ENCODE measurements around the gene TMEM18. TPM values are rescaled to one million over a fixed set of nuclear protein-coding genes. Genes with fewer than 3 reads are reported as not detected.

The TMEM18 gene
- total RNA-seq, 1 experiment from 2014 or later = 33.5 TPM

GRCh38 chr2:670637-671036, 6.6 kb downstream of the TMEM18 start:
- BruUV-seq (replicated peaks) = no TSS peak
- no peak overlapping the region for H3K4me3 ChIP-seq (replicated peaks in 1 of 2; ENCODE audit: low read depth in 1 of 2, low read length in 2 of 2)
- ChIA-PET CTCF (no interaction called here), POLR2A (no interaction called here), RAD21 (ENCODE audit: low non-redundant PET in 1 of 2, low total read pairs in 2 of 2, uncharacterized antibody in 2 of 2, unreplicated experiment in 2 of 2) (no interaction called here)
- TF ChIP-seq TCF7L2 (IDR thresholded peaks at IDR 0.05; ENCODE audit: borderline replicate concordance, extremely low read depth, insufficient read depth, insufficient read length) (no peak), ZNF274 (IDR thresholded peaks at IDR 0.05; ENCODE audit: low read depth, low read length) (no peak), YY1 (IDR thresholded peaks at IDR 0.05; ENCODE audit: extremely low read depth, insufficient replicate concordance, low read depth, low read length) (no peak), EZH2phosphoT487 (IDR thresholded peaks at IDR 0.05; ENCODE audit: borderline replicate concordance) (no peak), CTCF (IDR thresholded peaks at IDR 0.05 in 2 of 3, conservative IDR thresholded peaks at IDR 0.05 in 1 of 3; ENCODE audit: borderline replicate concordance in 1 of 3, insufficient read depth in 1 of 3, low read depth in 2 of 3, low read length in 2 of 3) (no peak), ATF3 (IDR thresholded peaks at IDR 0.05) (no peak), ELF1 (IDR thresholded peaks at IDR 0.05; ENCODE audit: borderline replicate concordance, low read depth) (no peak), CEBPB (IDR thresholded peaks at IDR 0.05; ENCODE audit: low read depth) (no peak), MAX (IDR thresholded peaks at IDR 0.05) (no peak), ZFX (IDR thresholded peaks at IDR 0.05) (no peak), SRF (IDR thresholded peaks at IDR 0.05; ENCODE audit: low read depth) (no peak), RAD21 (IDR thresholded peaks at IDR 0.05; ENCODE audit: low read depth) (no peak)
- H2AFZ ChIP-seq (ENCODE audit: low read depth, low read length, poor library complexity, severe bottlenecking) = no peak overlapping the region
- no peak overlapping the region for H3K4me2 ChIP-seq (ENCODE audit: low read length)
- intact Hi-C loops (cut with micrococcal nuclease) = no loop called here
- ATAC-seq = no peak
- no peak overlapping the region for H3K27ac ChIP-seq (ENCODE audit: low read depth, low read length)
- no peaks in the 10 kb centered on the region for H3K27me3 ChIP-seq (ENCODE audit: insufficient read depth, low read length)
- no peaks in the 10 kb centered on the region for H4K20me1 ChIP-seq (ENCODE audit: insufficient read depth)
- H3K9me3 ChIP-seq (ENCODE audit: control insufficient read depth in 1 of 2, insufficient read depth in 1 of 2, low read depth in 1 of 2, low read length in 2 of 2) = peaks cover 4 to 6% of the 10 kb centered on the region in 2 experiments; a peak in 3 of 4 replicates
- no peak overlapping the region for H3K9ac ChIP-seq (ENCODE audit: low read length)
- H3K36me3 ChIP-seq (ENCODE audit: control insufficient read depth in 1 of 2, insufficient read depth in 2 of 2, low read length in 2 of 2) = peaks cover 19 to 53% of the 10 kb centered on the region in 2 experiments
- peaks cover 1 to 3% of the 10 kb centered on the region in 2 experiments; a peak in 3 of 4 replicates for H3K4me1 ChIP-seq (ENCODE audit: control insufficient read depth in 1 of 2, insufficient read depth in 2 of 2, low read length in 2 of 2)
- no peaks in the 10 kb centered on the region for H3K9me2 ChIP-seq (ENCODE audit: insufficient read depth)
- no peak for DNase-seq (ENCODE audit: low read depth, low spot score)
- peaks cover 32% of the 10 kb centered on the region for H3K79me2 ChIP-seq (ENCODE audit: insufficient read depth, low read length)

All from HCT116 (cell line).